HG03521 (cell line): Measurements from ENCODE around the gene MSH5.

Experiments
- ATAC-seq: cut with Tn5 transposase; IDR thresholded peaks from one replicate; pipeline ENCODE4 v1.9.1; 2021; ENCODE audit warnings: mild to moderate bottlenecking, moderate library complexity; ENCODE audit not compliant: unreplicated experiment

The MSH5 gene

DNA sequence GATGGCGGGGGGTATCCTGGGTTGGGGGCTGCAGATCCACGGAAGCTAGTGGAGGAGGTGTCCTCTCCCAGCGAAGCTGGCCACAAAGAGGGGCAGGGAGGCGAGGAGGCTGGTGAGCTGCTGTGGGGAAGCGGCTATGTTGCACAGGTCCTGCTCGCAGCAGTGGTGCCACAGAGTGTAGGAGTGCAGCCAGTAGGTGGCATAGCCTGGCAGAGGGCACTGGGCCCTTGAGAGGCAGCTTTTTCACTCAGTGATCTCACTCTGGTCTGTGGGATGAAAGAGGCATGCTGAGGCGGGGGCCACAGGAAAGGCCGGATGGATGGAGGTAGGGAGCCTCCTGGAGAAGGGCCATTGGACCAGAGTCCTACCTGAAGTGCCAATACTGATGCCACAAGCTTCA lies 27.5 kb upstream of the MSH5 start:
- no peak for ATAC-seq

DNA sequence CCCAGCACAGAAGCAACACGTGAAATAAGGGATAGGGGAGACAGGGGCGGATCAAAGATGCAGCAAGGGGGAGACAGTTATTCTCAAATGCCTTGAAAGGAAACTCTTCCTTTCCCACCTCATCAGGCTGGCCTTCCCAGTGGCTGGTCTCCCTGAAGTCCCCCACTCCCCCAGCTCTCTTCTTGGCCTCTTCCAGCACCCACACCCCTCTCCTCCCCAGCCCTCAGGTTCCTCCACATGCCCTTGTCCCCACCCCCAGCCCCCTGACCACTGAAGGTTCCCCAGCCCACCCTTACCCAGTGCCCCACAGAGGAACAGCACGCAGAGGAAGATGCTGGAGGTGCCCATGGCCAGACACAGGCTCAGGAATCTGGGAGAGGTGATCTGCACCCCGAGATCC lies 26.3 kb upstream of the MSH5 start:
- no peak for ATAC-seq

- no peak for ATAC-seq
Measured at GRCh38 chr6:31713991-31714684, 25.7 kb upstream of the MSH5 start.

GRCh38 chr6:31715022-31715958 lies 24.5 kb upstream of the MSH5 start, which contains the start of gene LY6G6D:
TSS of gene LY6G6D (plus strand) at chr6:31715348. CDS start at chr6:31715356, 8 bp downstream.
- no peak for ATAC-seq

- no peak for ATAC-seq
Measured at GRCh38 chr6:31717499-31718222, 22.1 kb upstream of the MSH5 start.

- ATAC-seq, result no peak
Measured at GRCh38 chr6:31718265-31718664, 21.5 kb upstream of the MSH5 start.

DNA sequence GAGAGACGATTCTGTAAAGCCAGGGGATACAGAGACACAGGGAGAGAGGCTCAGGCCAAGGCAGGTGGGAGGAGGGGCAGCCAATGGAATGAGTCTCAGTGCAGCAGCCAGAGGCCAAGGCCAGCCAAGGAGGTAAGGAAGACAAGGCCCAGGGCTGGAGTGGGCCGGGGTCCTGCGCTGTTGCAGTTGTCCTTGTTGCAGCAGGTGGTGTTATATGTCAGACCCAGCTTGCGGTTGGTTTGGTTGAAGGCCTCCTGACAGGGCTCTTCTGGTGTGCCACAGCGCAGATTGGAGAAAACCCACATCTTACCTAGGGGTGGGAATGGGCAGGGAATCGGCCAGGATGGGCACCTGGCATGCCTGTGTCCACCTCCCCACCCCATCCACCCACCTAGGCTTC lies 20.8 kb upstream of the MSH5 start:
- ATAC-seq, result no peak

GRCh38 chr6:31720196-31720770 lies 19.5 kb upstream of the MSH5 start:
- ATAC-seq, result no peak

DNA sequence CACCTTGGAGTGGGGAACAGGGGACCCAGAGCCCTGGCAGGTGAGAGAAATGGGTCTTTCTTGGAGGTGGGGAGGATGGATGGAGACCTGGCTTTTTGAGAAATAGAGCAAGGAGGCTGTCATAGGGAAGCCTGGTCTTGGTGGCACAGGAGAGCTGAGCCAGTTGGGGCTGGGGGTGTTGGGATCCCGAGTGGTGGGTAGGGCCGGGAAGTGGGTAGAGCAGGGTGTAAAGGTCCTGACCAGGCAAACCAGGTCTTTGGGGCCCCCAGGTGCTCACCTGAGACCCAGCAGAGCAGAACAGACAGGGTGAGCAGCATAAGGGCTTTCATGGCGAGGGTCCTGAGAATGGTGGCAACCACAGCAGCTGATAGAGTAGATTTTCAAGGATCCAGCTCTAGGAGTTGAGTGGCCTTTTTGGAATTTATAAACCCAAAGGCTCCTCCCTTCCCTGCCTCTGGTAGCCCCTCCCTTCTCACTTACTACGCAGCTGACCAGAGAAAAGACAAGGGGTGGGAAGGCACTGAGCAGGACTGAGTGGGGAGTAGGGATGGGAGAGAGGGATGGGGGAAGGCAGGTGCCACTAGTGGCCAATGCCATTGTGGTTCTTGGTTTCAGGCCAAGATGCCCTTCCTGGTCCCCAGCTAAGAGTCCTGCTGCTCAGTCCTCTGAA lies 18.3 kb upstream of the MSH5 start, which contains the start of gene LY6G6C:
LY6G6C (minus strand) TSS at position 396 of the 670 bp plus-strand sequence; CDS start at position 329, 67 bp downstream.
- no peak for ATAC-seq

- no peak for ATAC-seq
Measured at GRCh38 chr6:31722173-31722572, 17.6 kb upstream of the MSH5 start.

- no peak for ATAC-seq
Measured at GRCh38 chr6:31723245-31723979, 16.4 kb upstream of the MSH5 start, which contains the start of gene MPIG6B. TSS of gene MPIG6B (plus strand) at chr6:31723373. CDS start at chr6:31723384, 11 bp downstream.

- no peak for ATAC-seq
Measured at GRCh38 chr6:31723980-31724691, 15.7 kb upstream of the MSH5 start.

DNA sequence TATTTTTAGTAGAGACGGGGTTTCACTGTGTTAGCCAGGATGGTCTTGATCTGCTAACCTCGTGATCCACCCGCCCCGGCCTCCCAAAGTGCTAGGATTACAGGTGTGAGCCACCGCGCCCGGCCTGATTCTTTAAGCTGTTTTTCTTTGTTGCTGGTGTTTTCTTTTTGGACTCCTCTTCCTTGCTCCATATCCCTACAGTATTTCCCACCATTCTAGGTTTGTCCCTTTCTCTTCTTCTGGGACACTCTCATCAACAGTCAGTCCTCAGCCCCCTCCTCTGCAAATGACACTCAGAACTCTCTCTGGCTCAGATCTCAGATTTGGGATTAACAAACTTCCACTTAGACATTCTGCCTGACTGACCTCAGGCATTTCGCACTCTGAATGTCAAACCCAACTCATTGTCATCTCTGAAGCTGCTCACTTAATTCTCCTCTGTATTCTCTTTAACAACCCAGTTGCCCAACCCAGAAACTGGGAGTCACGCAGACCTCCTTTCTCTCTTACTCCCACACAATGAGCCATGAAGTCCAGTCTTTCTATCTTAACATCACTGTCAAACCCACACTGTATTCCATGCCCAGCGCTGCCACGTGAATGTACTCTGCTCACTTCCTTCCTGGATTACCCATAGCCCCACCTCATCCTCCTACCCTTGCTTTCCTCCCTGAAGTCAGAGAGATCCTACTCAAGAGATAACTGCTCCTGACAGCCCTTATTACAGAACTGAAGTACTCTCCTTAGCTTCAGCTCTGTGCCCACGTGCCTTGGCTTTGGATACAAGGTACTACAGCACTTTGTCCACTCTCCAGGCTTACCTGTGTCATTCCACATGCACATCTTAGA lies 14.1 kb upstream of the MSH5 start:
- ATAC-seq, result no peak

DNA sequence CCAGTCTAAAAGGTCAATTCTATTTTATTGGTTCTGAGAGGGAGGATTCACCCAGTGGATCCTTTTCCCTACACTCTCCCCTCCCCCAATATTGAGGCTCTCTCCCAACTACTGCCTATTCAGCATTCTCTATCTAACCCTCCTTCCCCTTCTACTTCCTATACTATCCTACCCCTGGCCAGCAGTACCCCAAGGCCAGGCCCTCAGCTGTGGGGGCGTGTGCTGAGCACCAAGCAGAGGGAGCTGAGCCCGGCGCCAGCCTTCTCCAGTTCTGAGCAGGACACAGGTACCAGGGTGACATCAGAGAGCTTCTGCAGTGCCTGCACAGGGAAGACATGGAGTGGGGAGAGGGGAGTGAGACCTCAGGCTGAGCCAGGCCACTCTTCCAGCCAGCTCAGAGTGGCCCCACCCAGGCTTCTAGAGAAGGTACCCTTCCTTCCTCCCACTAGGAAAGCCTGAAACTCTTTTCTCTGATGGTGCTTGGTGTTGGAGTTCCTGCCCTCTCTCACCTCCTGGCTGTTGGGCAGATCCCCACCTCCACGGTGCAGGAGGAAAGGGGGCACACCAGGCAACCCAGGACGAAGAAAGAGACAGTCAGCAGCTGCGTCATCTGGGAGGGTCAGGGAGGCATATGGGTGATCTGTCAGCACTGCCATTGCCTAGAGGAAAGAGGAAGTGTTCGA lies 12.6 kb upstream of the MSH5 start:
- ATAC-seq, result no peak

GRCh38 chr6:31727717-31728671 lies 11.8 kb upstream of the MSH5 start:
- no peak for ATAC-seq

DNA sequence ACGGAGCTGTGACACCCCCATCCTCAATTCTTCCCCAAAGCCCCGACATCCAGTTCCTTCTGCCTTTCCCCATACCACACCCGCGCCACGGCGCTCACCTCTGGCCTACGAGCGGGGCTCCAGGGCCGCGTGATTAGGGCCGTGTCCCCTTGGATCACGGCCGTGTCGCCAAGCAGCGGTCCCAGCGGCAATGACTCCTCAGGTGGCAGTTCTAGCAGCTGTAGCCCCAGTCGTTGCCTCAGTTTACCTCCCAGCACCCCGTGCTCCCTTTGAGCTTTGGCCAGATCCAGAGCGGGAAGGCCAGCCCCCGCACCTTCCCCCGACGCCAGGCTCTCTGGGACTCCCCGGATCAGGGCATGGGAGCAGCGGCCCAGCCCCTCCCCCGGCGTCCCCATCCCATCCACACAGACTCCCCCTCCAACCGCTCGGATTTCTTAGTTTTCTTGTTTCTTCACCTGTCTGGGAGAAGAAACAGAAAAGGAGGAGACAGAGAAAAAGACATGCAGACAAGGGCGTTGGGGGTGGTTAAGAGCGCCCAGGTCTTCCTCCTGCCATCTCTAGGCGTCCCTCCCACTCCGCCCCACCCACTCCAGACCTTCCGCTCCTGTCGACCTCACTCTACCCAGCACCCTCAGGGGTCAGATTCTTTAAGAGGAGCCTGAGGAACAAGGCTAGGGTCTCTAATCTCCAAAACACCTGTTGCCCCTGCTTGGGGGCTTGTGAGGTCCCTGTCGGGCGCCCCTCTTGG lies 10.9 kb upstream of the MSH5 start, which contains the start of gene DDAH2:
DDAH2 (minus strand) TSS at position 533 of the 748 bp plus-strand sequence; CDS start at position 395, 138 bp downstream.
- no peak for ATAC-seq
